GM12878 (cell line): Measurements from ENCODE around the gene MAP2K7. TPM values are rescaled to one million over a fixed set of nuclear protein-coding genes. Genes with fewer than 3 reads are reported as not detected.

Experiments used
- CBX3 ChIP-seq: fragments of 200-600 bp; sonication (generic); IDR thresholded peaks from 2 replicates; pipeline ENCODE4 v1.6.1; 2016; ENCODE audit warnings: low read depth, borderline replicate concordance
- DPF2 ChIP-seq: fragments of 450-650 bp; IDR thresholded peaks from 2 replicates; pipeline ENCODE4 v1.6.1; 2017; ENCODE audit warnings: mild to moderate bottlenecking
- EZH2 ChIP-seq: IDR thresholded peaks from 2 replicates; pipeline ENCODE4 v1.6.1; 2012; ENCODE audit warnings: low read depth, mild to moderate bottlenecking, control low read depth, inconsistent platforms, low read length, borderline replicate concordance; ENCODE audit not compliant: control insufficient read depth
- MAX ChIP-seq: IDR thresholded peaks from 2 replicates; pipeline ENCODE4 v1.6.1; 2012; ENCODE audit warnings: low read depth, low read length, improper control_type of control experiment
- MYB ChIP-seq: fragments of 150-350 bp; IDR thresholded peaks from 2 replicates; pipeline ENCODE4 v1.6.1; 2014; ENCODE audit warnings: mild to moderate bottlenecking, low read depth, low read length, borderline replicate concordance
- NFYA ChIP-seq: IDR thresholded peaks from 2 replicates; pipeline ENCODE4 v1.6.1; 2011; ENCODE audit warnings: low read depth, mild to moderate bottlenecking, low read length, improper control_type of control experiment, borderline replicate concordance
- NR2C1 ChIP-seq: fragments of 450-650 bp; IDR thresholded peaks from 2 replicates; pipeline ENCODE4 v1.6.1; 2017; ENCODE audit warnings: antibody characterized with exemption, mild to moderate bottlenecking, moderate library complexity
- SMC3 ChIP-seq: IDR thresholded peaks from 2 replicates; pipeline ENCODE4 v1.6.1; 2011; ENCODE audit warnings: low read length, improper control_type of control experiment, borderline replicate concordance
- STAT1 ChIP-seq: fragments of 450-650 bp; conservative IDR thresholded peaks from 2 replicates; pipeline ENCODE4 v1.6.1; 2014; ENCODE audit warnings: antibody characterized with exemption, mild to moderate bottlenecking
- TCF3 ChIP-seq: IDR thresholded peaks from 2 replicates; pipeline ENCODE4 v1.6.1; 2012; ENCODE audit warnings: low read depth, mild to moderate bottlenecking, low read length, borderline replicate concordance; ENCODE audit not compliant: insufficient read depth
- TCF7 ChIP-seq: IDR thresholded peaks from 2 replicates; pipeline ENCODE4 v1.6.1; 2014; ENCODE audit warnings: antibody characterized with exemption, borderline replicate concordance
- ZNF217 ChIP-seq: fragments of 450-650 bp; IDR thresholded peaks from 2 replicates; pipeline ENCODE4 v1.6.1; 2017; ENCODE audit warnings: antibody characterized with exemption, mild to moderate bottlenecking
- ZNF274 ChIP-seq: IDR thresholded peaks from one replicate; pipeline ENCODE4 v1.8.0; 2011; ENCODE audit not compliant: insufficient read length, insufficient read depth
- polyA plus RNA-seq, 11 experiments: library from polyadenylated mRNA; depleted of rRNA in 4 of 11; unstranded in 6 of 11; stranded (reverse) in 5 of 11; fragments of >200 nt; fragmentation: Nextera tagmentation in 4 of 11; fragmentation: Illumina TruSeq in 1 of 11; extraction: Ambion mirVana in 4 of 11; extraction: Trizol in 1 of 11; gene quantifications; 1 replicate in 1 of 11; 2 replicates in 10 of 11; pipeline versions ENCODE4 v1.2.1 to v1.2.3, GENCODE V29; 2011 to 2016; ENCODE audit warnings: inconsistent platforms in 2 of 11, missing spikeins in 2 of 11, low read depth in 1 of 11
- total RNA-seq, 4 experiments: library from RNA; depleted of rRNA in 3 of 4; stranded (reverse); fragments of >200 nt in 3 of 4; fragmentation: Illumina TruSeq in 1 of 4; extraction: Trizol in 1 of 4; gene quantifications; 2 replicates each; pipeline versions ENCODE4 v1.2.1 to v1.2.3, GENCODE V29; 2013 to 2021
- TF ChIP-seq, protein P1 (sequence below): IDR thresholded peaks from 2 replicates; pipeline ENCODE4 v1.6.1; 2011; ENCODE audit warnings: borderline replicate concordance, low read depth, mild to moderate bottlenecking, moderate library complexity, low read length; ENCODE audit not compliant: insufficient read depth, poor library complexity, severe bottlenecking
- TF ChIP-seq, protein P2 (sequence below): fragments of 450-650 bp; IDR thresholded peaks from 2 replicates; pipeline ENCODE4 v1.6.1; 2017; ENCODE audit warnings: low read depth, mild to moderate bottlenecking, moderate library complexity
- TF ChIP-seq, protein P3 (sequence below): IDR thresholded peaks from 2 replicates; pipeline ENCODE4 v1.6.1; 2012; ENCODE audit warnings: low read length, inconsistent platforms
- TF ChIP-seq, protein P4 (sequence below): fragments of 150-350 bp; IDR thresholded peaks from 2 replicates; pipeline ENCODE4 v1.6.1; 2016; ENCODE audit warnings: low read depth, low read length
- TF ChIP-seq, protein P5 (sequence below): fragments of 450-650 bp; conservative IDR thresholded peaks from 2 replicates; pipeline ENCODE4 v1.6.1; 2017; ENCODE audit warnings: mild to moderate bottlenecking, moderate library complexity

The MAP2K7 gene
- total and polyA plus RNA-seq, 10 of the 15 experiments (the other 5 are each of a cell fraction or from before 2014, with no cell fraction given) = 0.34 to 32.2 (median 6.7) TPM

- TF ChIP-seq, protein P1, sequence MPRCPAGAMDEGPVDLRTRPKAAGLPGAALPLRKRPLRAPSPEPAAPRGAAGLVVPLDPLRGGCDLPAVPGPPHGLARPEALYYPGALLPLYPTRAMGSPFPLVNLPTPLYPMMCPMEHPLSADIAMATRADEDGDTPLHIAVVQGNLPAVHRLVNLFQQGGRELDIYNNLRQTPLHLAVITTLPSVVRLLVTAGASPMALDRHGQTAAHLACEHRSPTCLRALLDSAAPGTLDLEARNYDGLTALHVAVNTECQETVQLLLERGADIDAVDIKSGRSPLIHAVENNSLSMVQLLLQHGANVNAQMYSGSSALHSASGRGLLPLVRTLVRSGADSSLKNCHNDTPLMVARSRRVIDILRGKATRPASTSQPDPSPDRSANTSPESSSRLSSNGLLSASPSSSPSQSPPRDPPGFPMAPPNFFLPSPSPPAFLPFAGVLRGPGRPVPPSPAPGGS = no peak
- TF ChIP-seq ZNF274 (no peak), EZH2 (no peak), STAT1 (0 out of 2 replicates have a peak, but pooled peaks have one; percentile 19), NR2C1 (0 out of 2 replicates have a peak, but pooled peaks have one; percentile 4), ZNF217 (no peak), NFYA (no peak), SMC3 (peak; percentile 17; the same call in 1 of the 2 replicates), CBX3 (no peak), TCF3 (0 out of 2 replicates have a peak, but pooled peaks have one; percentile 36), TCF7 (no peak), MYB (peak; percentile 25; the same call in 1 of the 2 replicates), MAX (peak; percentile 56; the same call in 1 of the 2 replicates), DPF2 (no peak)
- TF ChIP-seq, protein P2, sequence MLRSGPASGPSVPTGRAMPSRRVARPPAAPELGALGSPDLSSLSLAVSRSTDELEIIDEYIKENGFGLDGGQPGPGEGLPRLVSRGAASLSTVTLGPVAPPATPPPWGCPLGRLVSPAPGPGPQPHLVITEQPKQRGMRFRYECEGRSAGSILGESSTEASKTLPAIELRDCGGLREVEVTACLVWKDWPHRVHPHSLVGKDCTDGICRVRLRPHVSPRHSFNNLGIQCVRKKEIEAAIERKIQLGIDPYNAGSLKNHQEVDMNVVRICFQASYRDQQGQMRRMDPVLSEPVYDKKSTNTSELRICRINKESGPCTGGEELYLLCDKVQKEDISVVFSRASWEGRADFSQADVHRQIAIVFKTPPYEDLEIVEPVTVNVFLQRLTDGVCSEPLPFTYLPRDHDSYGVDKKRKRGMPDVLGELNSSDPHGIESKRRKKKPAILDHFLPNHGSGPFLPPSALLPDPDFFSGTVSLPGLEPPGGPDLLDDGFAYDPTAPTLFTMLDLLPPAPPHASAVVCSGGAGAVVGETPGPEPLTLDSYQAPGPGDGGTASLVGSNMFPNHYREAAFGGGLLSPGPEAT = peak; percentile 23; the same call in 1 of the 2 replicates
- TF ChIP-seq, protein P3, sequence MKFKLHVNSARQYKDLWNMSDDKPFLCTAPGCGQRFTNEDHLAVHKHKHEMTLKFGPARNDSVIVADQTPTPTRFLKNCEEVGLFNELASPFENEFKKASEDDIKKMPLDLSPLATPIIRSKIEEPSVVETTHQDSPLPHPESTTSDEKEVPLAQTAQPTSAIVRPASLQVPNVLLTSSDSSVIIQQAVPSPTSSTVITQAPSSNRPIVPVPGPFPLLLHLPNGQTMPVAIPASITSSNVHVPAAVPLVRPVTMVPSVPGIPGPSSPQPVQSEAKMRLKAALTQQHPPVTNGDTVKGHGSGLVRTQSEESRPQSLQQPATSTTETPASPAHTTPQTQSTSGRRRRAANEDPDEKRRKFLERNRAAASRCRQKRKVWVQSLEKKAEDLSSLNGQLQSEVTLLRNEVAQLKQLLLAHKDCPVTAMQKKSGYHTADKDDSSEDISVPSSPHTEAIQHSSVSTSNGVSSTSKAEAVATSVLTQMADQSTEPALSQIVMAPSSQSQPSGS = no peak
- TF ChIP-seq, protein P4, sequence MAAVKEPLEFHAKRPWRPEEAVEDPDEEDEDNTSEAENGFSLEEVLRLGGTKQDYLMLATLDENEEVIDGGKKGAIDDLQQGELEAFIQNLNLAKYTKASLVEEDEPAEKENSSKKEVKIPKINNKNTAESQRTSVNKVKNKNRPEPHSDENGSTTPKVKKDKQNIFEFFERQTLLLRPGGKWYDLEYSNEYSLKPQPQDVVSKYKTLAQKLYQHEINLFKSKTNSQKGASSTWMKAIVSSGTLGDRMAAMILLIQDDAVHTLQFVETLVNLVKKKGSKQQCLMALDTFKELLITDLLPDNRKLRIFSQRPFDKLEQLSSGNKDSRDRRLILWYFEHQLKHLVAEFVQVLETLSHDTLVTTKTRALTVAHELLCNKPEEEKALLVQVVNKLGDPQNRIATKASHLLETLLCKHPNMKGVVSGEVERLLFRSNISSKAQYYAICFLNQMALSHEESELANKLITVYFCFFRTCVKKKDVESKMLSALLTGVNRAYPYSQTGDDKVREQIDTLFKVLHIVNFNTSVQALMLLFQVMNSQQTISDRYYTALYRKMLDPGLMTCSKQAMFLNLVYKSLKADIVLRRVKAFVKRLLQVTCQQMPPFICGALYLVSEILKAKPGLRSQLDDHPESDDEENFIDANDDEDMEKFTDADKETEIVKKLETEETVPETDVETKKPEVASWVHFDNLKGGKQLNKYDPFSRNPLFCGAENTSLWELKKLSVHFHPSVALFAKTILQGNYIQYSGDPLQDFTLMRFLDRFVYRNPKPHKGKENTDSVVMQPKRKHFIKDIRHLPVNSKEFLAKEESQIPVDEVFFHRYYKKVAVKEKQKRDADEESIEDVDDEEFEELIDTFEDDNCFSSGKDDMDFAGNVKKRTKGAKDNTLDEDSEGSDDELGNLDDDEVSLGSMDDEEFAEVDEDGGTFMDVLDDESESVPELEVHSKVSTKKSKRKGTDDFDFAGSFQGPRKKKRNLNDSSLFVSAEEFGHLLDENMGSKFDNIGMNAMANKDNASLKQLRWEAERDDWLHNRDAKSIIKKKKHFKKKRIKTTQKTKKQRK = no peak
- TF ChIP-seq, protein P5, sequence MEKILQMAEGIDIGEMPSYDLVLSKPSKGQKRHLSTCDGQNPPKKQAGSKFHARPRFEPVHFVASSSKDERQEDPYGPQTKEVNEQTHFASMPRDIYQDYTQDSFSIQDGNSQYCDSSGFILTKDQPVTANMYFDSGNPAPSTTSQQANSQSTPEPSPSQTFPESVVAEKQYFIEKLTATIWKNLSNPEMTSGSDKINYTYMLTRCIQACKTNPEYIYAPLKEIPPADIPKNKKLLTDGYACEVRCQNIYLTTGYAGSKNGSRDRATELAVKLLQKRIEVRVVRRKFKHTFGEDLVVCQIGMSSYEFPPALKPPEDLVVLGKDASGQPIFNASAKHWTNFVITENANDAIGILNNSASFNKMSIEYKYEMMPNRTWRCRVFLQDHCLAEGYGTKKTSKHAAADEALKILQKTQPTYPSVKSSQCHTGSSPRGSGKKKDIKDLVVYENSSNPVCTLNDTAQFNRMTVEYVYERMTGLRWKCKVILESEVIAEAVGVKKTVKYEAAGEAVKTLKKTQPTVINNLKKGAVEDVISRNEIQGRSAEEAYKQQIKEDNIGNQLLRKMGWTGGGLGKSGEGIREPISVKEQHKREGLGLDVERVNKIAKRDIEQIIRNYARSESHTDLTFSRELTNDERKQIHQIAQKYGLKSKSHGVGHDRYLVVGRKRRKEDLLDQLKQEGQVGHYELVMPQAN = no peak
These were observed at the start of gene MAP2K7 (continued) for GRCh38 chr19:7903244-7904073.
